HCT116 (cell line): ENCODE data around the gene DHRS12. TPM values are rescaled to one million over a fixed set of nuclear protein-coding genes. Genes with fewer than 3 reads are reported as not detected.

ENCODE experiments used
- ATAC-seq: fragments of 200-7000 bp; cut with Tn5 transposase; 2 replicates; pipeline ENCODE4 v1.9.1; 2020; ENCODE audit warnings: mild to moderate bottlenecking, moderate library complexity
- BruUV-seq: library from RNA; stranded (reverse); fragments of 400-500 nt; replicated peaks from 2 replicates; lab custom pipeline; 2021; lab: Mats Ljungman, UMichigan
- CTCF ChIA-PET: fragments of 300-600 bp; sonication (Branson Sonifier 250); formaldehyde crosslinking; loops from one replicate; lab custom pipeline; 2021; ENCODE audit warnings: antibody characterized with exemption; lab: Charles Lee
- POLR2A ChIA-PET: fragments of 300-600, 350-600 bp; sonication (Branson Sonifier 250); formaldehyde crosslinking; loops from one replicate; lab custom pipeline; 2021; ENCODE audit warnings: antibody characterized with exemption; lab: Charles Lee
- RAD21 ChIA-PET, 2 experiments: fragments of 300-600 bp; sonication (Branson Sonifier 250); formaldehyde crosslinking; loops; one replicate each; lab custom pipeline; 2023; ENCODE audit warnings: low total read pairs in 2 of 2; ENCODE audit not compliant: uncharacterized antibody in 2 of 2, unreplicated experiment in 2 of 2, low non-redundant PET in 1 of 2; lab: Charles Lee
- DNase-seq: peaks from one replicate; pipeline ENCODE4 v3.0.0-alpha.2; 2010; ENCODE audit warnings: low read depth, low spot score
- H2AFZ ChIP-seq: fragments of 200-600 bp; shearing (Covaris generic), sonication (generic); 2 replicates; pipeline ENCODE4 v1.6.1; 2017; ENCODE audit warnings: low read depth, mixed run types, mixed read lengths, antibody characterized with exemption, low read length; ENCODE audit not compliant: poor library complexity, severe bottlenecking
- H3K27ac ChIP-seq: 2 replicates; pipeline ENCODE4 v1.5.1; 2012; ENCODE audit warnings: low read depth, low read length
- H3K27me3 ChIP-seq: fragments of 200-600 bp; sonication (generic); 2 replicates; pipeline ENCODE4 v1.6.1; 2016; ENCODE audit warnings: mixed run types, low read length, mixed read lengths; ENCODE audit not compliant: insufficient read depth
- H3K36me3 ChIP-seq, 2 experiments: fragments of 200-500 bp in 1 of 2; fragments of 200-600 bp in 1 of 2; sonication (Bioruptor generic) in 1 of 2; sonication (generic) in 1 of 2; 2 replicates each; pipeline versions ENCODE4 v1.5.1 to v1.6.1; 2014 to 2016; ENCODE audit warnings: low read length in 2 of 2, inconsistent platforms in 1 of 2, mixed read lengths in 1 of 2, mixed run types in 1 of 2; ENCODE audit not compliant: insufficient read depth in 2 of 2, control insufficient read depth in 1 of 2
- H3K4me1 ChIP-seq, 2 experiments: fragments of 200-600 bp in 1 of 2; sonication (generic) in 1 of 2; 2 replicates each; pipeline versions ENCODE4 v1.5.1 to v1.6.1; 2012 to 2017; ENCODE audit warnings: low read length in 2 of 2, inconsistent platforms in 1 of 2, mild to moderate bottlenecking in 1 of 2, mixed read lengths in 1 of 2, mixed run types in 1 of 2, moderate library complexity in 1 of 2; ENCODE audit not compliant: insufficient read depth in 2 of 2, control insufficient read depth in 1 of 2
- H3K4me2 ChIP-seq: fragments of 200-600 bp; sonication (generic); 2 replicates; pipeline ENCODE4 v1.6.1; 2017; ENCODE audit warnings: mixed run types, low read length, mixed read lengths
- H3K4me3 ChIP-seq, 2 experiments: fragments of 200-600 bp in 1 of 2; sonication (generic) in 1 of 2; replicated peaks in 1 of 2; 2 replicates each; pipeline ENCODE4 v1.5.1; 2011 to 2016; ENCODE audit warnings: low read length in 2 of 2, control low read depth in 1 of 2, low read depth in 1 of 2, mild to moderate bottlenecking in 1 of 2, mixed read lengths in 1 of 2, mixed run types in 1 of 2
- H3K79me2 ChIP-seq: fragments of 200-600 bp; sonication (generic); 2 replicates; pipeline ENCODE4 v1.6.1; 2017; ENCODE audit warnings: mild to moderate bottlenecking, mixed run types, low read length, moderate library complexity, mixed read lengths; ENCODE audit not compliant: insufficient read depth
- H3K9ac ChIP-seq: fragments of 200-600 bp; sonication (generic); 2 replicates; pipeline ENCODE4 v1.6.1; 2016; ENCODE audit warnings: low read length, mixed read lengths
- H3K9me2 ChIP-seq: fragments of 200-600 bp; sonication (generic), shearing (Covaris generic); 2 replicates; pipeline ENCODE4 v1.6.1; 2017; ENCODE audit warnings: mixed run types, mild to moderate bottlenecking, moderate library complexity; ENCODE audit not compliant: insufficient read depth
- H3K9me3 ChIP-seq, 2 experiments: fragments of 200-500 bp in 1 of 2; fragments of 200-600 bp in 1 of 2; sonication (Bioruptor generic) in 1 of 2; sonication (generic) in 1 of 2; 2 replicates each; pipeline ENCODE4 v1.6.1; 2014 to 2017; ENCODE audit warnings: low read length in 2 of 2, mixed read lengths in 2 of 2, inconsistent platforms in 1 of 2, low read depth in 1 of 2, mild to moderate bottlenecking in 1 of 2, mixed run types in 1 of 2, moderate library complexity in 1 of 2; ENCODE audit not compliant: control insufficient read depth in 1 of 2, insufficient read depth in 1 of 2
- H4K20me1 ChIP-seq: fragments of 200-600 bp; sonication (generic), shearing (Covaris generic); 2 replicates; pipeline ENCODE4 v1.6.1; 2017; ENCODE audit warnings: mixed run types, mild to moderate bottlenecking, moderate library complexity; ENCODE audit not compliant: insufficient read depth
- CEBPB ChIP-seq: IDR thresholded peaks from 2 replicates; pipeline ENCODE4 v1.6.1; 2012; ENCODE audit warnings: low read depth
- EGR1 ChIP-seq: IDR thresholded peaks from 2 replicates; pipeline ENCODE4 v1.6.1; 2012; ENCODE audit warnings: low read depth
- JUND ChIP-seq: IDR thresholded peaks from 2 replicates; pipeline ENCODE4 v1.6.1; 2012
- POLR2A ChIP-seq: IDR thresholded peaks from 2 replicates; pipeline ENCODE4 v1.7.0; 2011; ENCODE audit warnings: borderline replicate concordance; ENCODE audit not compliant: insufficient read depth, insufficient read length; ENCODE audit errors: extremely low read depth
- POLR2AphosphoS5 ChIP-seq: IDR thresholded peaks from 2 replicates; pipeline ENCODE4 v1.6.1; 2011; ENCODE audit warnings: mild to moderate bottlenecking, low read depth, low read length, moderate library complexity
- RAD21 ChIP-seq: IDR thresholded peaks from 2 replicates; pipeline ENCODE4 v1.6.1; 2012; ENCODE audit warnings: low read depth, mild to moderate bottlenecking
- SP1 ChIP-seq: IDR thresholded peaks from 2 replicates; pipeline ENCODE4 v1.6.1; 2012; ENCODE audit warnings: low read depth
- YY1 ChIP-seq: IDR thresholded peaks from 2 replicates; pipeline ENCODE4 v1.6.1; 2011; ENCODE audit warnings: low read length, low read depth, moderate library complexity, mild to moderate bottlenecking; ENCODE audit not compliant: insufficient replicate concordance; ENCODE audit errors: extremely low read depth
- ZNF274 ChIP-seq: fragments of 200-500 bp; sonication (Bioruptor generic); IDR thresholded peaks from 2 replicates; pipeline ENCODE4 v1.6.1; 2014; ENCODE audit warnings: mild to moderate bottlenecking, low read depth, low read length, inconsistent platforms
- intact Hi-C: fragments of 100-400 bp; cut with micrococcal nuclease; formaldehyde crosslinking; loops from 2 replicates; pipeline ENCODE4 v1.10.0; 2022
- total RNA-seq: library from RNA; stranded (reverse); gene quantifications from one replicate; pipeline ENCODE4 v1.2.1, GENCODE V29; 2021; ENCODE audit not compliant: unreplicated experiment
- TF ChIP-seq, protein P1 (sequence below): IDR thresholded peaks from 2 replicates; pipeline ENCODE4 v1.6.1; 2012
- TF ChIP-seq, protein P2 (sequence below), 3 experiments: fragments of 200-600 bp in 1 of 3; sonication (generic) in 1 of 3; IDR thresholded peaks in 2 of 3; conservative IDR thresholded peaks in 1 of 3; 2 replicates each; pipeline ENCODE4 v1.5.1; 2012 to 2017; ENCODE audit warnings: low read depth in 2 of 3, low read length in 2 of 3, antibody characterized with exemption in 1 of 3, borderline replicate concordance in 1 of 3, control low read depth in 1 of 3, mild to moderate bottlenecking in 1 of 3, mixed read lengths in 1 of 3, mixed run types in 1 of 3, moderate library complexity in 1 of 3; ENCODE audit not compliant: insufficient read depth in 1 of 3

DHRS12 gene
- total RNA-seq, 1 experiment from 2014 or later, result 3.9 TPM

DNA sequence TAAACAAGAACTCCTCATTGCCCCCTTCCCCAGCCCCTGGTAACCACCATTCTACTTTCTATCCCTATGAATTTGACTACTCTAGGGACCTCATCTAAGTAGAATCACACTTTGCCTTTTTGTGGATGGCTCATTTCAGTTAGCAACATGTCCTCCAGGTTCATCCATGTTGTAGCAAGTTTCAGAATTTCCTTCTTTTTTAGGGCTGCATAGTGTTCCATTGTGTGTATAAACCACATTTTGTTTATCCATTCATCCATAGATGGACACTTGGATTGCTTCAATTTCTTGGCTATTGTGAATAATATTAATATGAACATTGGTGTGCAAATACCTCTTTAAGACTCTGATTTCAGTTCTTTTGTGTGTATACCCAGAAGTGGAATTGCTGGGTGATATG lies 4.8 kb upstream of the DHRS12 start:
- no peak overlapping the region for H3K27ac ChIP-seq
- intact Hi-C loops, result no loop called here
- ATAC-seq (no peak), DNase-seq (no peak)
- H2AFZ ChIP-seq, result no peak overlapping the region
- no peaks in the 10 kb centered on the region for H3K36me3 ChIP-seq
- peaks cover 0 to 19% of the 10 kb centered on the region in 2 experiments; a peak in 2 of 4 replicates for H3K4me1 ChIP-seq
- no peak overlapping the region for H3K4me2 ChIP-seq
- H4K20me1 ChIP-seq, result no peaks in the 10 kb centered on the region
- H3K4me3 ChIP-seq, result no peak overlapping the region
- BruUV-seq, result no TSS peak
- no peaks in the 10 kb centered on the region for H3K9me2 ChIP-seq
- CTCF ChIA-PET, result interaction anchor here (1.0 kb wide), 1 partner anchor 684 kb away, joined by 3 read pairs; no protein-coding TSS in a partner anchor
- no peaks in the 10 kb centered on the region for H3K79me2 ChIP-seq
- no peaks in the 10 kb centered on the region for H3K27me3 ChIP-seq
- RAD21 ChIA-PET, result no interaction called here
- H3K9ac ChIP-seq, result no peak overlapping the region
- POLR2A ChIA-PET, result no interaction called here
- no peaks in the 10 kb centered on the region for H3K9me3 ChIP-seq
- TF ChIP-seq CEBPB (no peak), RAD21 (no peak), POLR2A (no peak), SP1 (no peak), YY1 (no peak), POLR2AphosphoS5 (no peak), ZNF274 (no peak), EGR1 (no peak), JUND (no peak)
- TF ChIP-seq, protein P1, sequence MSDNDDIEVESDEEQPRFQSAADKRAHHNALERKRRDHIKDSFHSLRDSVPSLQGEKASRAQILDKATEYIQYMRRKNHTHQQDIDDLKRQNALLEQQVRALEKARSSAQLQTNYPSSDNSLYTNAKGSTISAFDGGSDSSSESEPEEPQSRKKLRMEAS, result no peak
- TF ChIP-seq, protein P2, sequence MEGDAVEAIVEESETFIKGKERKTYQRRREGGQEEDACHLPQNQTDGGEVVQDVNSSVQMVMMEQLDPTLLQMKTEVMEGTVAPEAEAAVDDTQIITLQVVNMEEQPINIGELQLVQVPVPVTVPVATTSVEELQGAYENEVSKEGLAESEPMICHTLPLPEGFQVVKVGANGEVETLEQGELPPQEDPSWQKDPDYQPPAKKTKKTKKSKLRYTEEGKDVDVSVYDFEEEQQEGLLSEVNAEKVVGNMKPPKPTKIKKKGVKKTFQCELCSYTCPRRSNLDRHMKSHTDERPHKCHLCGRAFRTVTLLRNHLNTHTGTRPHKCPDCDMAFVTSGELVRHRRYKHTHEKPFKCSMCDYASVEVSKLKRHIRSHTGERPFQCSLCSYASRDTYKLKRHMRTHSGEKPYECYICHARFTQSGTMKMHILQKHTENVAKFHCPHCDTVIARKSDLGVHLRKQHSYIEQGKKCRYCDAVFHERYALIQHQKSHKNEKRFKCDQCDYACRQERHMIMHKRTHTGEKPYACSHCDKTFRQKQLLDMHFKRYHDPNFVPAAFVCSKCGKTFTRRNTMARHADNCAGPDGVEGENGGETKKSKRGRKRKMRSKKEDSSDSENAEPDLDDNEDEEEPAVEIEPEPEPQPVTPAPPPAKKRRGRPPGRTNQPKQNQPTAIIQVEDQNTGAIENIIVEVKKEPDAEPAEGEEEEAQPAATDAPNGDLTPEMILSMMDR (IDR thresholded peaks at IDR 0.05 in 2 of 3, conservative IDR thresholded peaks at IDR 0.05 in 1 of 3; ENCODE audit: borderline replicate concordance in 1 of 3, insufficient read depth in 1 of 3, low read depth in 2 of 3, low read length in 2 of 3), result no peak
